Measurements from ENCODE around the gene NID2.

The NID2 gene

DNA sequence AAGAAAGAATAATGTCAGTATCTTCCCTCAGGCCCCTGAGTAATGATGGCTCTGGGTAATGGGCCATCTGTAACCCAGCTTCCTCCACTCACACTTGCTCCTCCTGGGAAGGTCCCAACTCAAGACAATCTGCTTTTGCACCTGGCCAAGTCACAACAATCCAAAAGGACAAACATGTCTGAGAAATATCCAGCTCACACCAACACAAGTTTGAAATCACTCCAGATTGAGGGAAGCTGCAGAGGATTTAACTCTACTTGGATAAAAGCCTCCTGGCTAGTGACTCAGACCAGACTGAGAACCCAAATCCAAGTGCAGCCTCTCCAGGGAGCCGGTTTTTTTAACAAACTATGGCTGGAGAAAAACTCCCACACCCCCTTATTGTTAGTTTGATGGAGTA lies 45.3 kb downstream of the NID2 start:
- no peak for DNase-seq

DNA sequence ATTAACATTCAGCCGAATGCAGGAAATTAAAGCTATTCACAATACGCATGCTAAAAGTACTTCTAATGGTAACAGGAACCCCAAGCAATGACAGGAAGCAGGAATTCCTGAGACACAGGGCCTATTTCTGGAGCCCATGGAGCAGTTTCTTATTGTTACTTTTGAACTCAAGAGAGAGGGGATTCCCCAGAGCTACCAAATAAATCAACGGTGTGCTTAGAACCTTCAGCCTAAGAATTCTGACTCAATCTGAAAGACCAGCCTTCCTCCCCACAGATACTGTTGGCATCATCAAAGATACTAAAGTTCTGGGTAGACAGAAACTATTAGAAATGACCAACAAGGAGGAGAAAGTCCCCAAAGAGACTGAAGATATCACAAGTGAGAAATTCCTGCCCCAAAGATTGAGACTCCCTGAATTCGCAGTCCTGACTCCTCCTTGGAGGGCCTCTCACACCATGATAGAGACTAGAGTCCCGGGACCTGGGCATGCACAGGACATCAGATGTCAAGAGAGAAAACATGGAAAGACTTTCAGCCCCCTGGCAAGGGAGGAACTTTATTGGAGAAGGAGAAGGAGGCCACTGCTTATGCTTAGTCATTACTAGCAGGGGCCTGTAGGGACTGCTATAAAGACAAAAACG lies 46.8 kb downstream of the NID2 start:
- DNase-seq, result no peak

DNA sequence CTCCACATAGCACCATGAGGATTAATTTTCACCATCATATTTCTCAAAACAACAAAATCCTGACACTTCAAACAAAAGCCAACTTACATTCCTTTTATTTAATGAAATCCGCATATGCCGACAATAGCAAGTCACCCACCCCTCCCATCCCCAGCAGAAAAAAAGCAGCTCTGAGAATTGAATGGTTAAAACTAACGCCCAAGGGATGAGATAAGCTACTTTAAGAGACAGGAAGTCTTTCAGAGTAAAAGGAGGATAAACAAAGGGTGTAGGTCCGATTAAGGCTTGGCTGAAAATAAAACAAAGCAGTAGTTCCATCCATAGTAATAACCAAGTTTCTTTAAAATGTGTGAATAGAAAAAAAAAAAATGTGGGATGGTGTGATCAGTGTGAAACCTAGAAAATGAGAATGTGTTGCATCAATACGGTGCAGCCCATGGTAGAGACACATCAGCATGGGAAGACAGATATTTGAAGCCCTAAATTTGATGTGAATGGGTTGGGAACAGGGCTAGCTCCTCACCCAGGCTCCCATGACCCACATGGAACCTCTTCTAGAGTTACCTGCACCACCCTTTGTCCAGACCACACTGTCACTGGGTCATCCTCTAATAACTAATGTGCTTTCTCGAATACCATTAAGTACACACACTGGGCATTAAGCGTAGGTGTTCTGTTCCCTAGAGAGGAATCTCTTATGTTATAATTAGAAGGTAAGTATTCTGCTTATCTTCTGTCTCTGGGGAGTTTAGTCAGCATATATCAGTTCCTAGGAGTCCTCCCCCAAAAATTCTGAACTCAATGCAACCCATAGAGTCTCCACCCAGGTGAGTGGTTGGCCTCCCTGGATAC lies 47.8 kb downstream of the NID2 start:
- DNase-seq, result no peak

DNA sequence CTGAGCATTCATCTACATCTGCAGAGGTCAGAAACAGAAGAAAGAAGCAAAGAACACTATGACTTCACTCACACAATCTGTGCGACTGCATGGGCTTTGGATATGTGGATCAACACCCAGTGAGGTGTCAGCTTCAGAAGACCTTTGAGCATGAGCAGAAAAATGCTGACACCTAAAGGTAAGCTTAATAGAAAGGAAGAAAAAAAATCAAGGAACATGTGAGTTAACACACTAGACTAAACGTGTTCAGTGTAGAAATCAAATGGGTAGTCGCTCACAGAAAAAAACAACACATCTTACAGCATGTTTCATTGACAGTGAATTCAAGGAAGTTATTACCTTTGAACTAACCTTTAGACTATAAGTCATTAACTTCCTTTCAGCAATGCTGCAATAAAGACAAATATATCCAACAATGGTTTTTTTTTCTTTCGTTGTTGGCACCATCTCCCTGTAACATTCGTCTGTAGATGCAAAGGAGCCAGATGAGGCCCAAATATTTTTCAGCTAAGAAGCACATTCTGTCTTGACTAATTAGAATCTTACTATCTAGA lies 48.6 kb downstream of the NID2 start:
- no peak for DNase-seq

DNA sequence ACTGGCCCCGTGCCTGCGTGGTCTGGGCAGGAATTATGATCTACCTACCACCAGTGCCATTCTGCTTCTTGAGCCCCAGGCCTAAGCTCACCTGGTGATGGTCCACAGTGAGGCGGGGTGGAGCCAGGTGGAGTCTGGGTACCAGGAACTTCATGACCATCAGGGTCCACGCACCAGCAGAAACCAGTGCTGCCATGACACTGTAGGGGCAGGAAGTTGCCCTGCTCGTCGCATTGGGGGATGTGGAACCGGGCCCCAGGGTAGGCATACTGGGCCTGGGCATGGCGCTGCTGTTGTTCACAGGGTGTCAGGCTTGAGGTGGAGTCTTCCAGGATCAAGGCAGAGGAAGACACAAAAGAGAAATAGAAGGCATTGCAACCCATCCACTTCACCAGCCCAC lies 49.9 kb downstream of the NID2 start:
- no peak for DNase-seq

DNA sequence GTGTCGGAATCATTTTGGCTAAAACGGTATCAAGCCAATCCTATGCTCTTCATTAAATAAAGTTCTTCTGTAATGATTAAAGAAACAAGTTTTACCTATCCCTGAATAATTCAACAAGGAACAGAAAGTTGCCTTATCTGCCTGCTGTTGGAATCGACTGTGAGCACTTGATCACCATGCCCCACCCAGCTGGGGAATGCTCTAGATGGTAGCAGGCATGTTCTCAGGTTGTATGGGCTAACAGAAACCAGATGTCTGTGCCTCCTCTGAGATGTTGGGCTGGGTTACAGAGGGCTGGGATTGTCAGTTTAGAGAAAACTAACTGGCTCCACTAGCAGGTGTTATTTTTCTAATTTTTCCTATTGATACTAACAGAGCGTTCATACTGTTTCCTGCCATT lies 50.6 kb downstream of the NID2 start:
- no peak for DNase-seq

DNA sequence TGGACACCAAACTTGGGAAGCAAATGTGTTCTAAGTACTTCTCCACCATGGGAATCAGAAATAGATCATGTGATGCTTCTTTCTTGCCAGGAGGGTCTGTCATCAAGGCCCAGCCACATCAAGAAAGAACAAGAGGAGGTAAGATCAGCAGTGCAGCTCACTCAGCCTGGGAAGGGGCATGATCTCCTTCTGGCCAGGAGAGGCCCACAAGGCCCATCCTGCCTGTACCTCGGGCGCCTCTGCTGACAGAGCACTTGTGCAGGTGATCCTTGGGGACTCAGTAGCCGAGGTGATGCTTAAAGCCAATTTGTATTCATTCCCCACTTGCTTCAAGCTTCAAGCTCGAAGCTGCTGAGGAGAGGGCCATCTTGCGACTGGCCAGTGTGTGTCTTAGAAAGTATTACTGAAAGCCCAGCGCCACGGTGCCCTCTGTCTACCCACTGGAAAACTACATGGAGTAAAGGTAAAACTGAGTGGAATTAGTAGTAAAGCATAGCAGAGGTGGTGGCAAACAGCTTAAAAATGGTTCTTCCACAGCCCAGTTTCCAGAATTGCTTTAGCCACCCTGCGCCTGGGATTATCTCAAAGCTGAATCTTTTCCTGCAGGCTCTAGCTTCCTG lies 53.3 kb downstream of the NID2 start:
- peak; percentile 16 for DNase-seq

DNA sequence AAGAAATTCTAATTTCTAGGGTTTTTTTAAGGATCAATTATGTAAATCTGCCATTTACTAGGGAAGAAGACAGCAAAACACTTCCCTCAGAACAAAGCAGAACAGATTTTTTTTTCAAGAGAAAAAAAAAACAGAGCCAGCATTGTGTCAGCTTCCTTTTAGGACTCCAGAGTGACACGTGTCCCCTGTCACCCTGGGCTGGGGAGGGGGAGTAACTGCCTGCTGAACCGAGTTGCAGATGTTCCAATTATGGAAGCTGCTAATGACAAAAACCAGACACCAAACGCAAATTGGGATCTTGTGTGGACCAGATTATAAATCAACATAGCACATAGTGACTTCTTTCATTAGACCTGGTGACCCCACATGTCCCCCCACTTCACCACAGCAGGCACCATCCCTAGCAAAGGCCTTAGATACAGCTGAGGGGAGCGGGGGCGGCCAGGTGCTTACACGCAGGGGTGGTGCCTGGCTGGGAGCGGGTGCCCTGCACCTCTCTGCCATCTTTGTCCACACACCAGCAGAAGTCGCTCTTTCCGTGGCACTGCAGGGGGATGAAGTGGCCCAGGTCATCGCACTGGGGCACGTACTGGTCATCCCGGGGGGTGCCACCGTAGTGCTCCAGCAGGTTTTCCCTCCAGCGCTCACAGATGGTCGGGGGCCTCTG lies 54.1 kb downstream of the NID2 start:
- no peak for DNase-seq

DNA sequence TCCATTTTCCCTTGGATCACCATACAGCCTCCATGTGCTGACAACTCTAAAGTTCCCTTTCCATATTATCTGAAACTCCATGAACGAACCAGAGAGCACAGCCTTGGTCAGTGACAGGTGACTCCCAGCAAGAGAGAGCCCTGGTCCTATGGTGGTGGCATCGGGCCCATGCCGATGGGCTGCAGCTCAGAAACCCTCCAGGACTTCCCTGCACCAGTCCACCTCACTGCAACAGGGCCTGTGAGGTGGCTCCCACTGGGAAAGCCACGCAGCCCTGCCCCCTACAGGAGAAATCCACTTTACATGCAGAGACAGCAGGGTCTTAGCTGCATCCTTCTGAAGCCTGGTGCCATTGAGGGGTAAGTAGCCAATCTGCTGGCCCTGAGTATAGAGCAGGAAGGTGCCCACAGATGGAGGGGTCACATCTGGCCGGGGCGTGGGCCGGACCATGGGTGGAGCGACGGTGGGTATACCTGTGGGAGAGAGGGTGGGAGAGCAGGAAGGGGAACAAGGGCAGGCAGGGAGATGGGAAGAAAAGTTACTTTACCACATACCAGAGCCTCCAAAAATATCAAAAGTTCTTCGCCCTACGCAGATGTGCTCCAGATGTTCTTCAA lies 54.8 kb downstream of the NID2 start:
- DNase-seq, result no peak

DNA sequence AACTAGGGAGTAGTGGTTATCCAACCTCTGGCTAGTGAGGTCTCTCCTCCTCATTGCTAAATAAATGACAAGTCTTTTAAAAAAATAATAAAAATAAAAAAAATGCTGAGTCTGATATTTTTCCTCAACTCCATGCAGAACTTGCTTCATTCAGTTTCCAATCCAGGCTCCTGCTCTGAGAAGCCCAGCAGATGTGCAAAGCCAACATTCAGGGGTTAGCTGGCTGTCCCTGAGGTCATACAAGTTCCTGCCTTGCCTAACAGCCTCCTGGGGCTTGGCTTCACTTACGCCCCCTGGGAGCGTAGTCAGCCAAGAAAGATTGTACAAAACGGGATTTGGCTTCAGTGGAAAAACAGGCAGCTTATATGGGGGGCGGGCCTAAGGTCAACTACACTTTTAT lies 56.2 kb downstream of the NID2 start:
- DNase-seq, result no peak

DNA sequence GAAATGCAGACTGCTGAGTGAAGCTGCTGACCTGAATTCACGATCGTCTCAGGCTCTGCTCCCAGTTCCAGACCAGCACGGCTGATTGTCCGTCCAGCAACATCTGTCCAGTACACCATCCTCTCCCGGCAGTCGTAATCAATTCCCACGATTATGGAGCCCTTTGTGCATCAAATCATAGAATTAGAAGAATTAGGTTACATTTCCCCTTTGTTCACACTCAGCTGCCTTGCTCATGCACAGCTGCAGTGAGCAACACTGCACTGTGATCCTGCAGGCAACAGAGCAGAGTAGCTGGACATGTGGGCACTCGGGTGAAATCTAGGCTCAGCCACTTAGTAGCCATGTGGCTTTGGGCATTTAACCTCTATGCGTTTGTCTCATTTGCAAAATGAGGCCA lies 57.3 kb downstream of the NID2 start:
- no peak for DNase-seq

DNA sequence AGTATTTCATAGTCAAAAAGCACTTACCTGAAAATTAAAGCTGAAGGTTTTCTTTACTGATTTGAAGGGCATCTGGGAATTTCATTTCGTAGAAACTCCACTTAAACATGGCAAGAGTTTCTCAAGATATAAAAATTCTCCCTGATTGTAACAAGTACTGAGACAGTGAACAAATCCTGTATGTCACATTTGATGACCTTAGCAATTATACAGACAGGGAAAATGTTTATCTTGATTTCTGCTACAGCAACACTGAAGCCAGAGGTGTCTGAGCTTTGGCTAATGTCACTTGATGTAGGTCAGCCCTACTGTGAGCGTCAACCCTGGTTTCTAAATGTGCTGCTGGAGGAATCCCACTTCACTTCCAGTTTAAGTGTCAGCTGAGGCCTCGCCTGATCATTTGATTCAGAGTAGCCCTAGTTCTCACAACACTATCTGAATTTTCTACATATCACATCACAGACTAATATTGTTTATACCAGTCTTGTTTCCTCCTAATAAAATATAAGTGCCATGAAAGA lies 58.6 kb downstream of the NID2 start:
- DNase-seq, result no peak

DNA sequence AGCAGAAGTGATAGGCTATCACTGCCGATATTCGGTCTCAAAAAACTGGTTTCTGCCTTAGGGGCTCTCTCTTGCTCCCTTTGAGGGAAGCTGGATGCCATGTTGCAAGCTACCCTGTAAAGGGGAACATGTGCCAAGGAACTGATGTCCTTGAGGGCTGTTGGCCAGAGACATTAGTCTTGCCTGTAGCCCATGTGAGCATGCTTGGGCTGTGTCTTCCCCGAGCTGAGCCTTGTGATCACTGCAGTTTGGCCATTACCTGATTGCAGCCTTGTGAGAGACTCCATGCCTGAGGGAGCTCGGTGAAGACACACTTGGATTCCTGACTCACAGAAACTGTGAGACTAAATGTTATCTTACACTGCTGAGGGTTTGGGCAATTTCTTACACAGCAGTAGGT lies 60.7 kb downstream of the NID2 start:
- no peak for DNase-seq

DNA sequence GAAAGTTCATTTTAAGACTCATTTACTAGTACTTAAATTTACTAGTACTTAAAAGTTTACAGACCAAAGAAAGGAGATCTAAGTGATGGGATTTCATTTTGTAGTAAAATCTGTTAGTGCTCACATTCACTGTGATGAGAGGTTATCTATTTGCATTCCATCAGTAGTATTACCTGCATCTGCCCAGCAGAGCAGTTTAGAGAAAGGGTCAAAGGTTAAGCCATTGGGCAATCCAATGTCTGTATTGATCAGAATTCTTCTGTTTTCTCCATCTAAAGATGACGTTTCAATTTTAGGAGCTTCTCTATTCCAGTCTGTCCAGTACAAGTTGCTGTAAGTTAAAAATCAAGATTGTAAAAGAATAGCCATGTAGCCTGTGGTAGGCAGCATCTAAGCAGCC lies 61.2 kb downstream of the NID2 start:
- DNase-seq, result no peak

DNA sequence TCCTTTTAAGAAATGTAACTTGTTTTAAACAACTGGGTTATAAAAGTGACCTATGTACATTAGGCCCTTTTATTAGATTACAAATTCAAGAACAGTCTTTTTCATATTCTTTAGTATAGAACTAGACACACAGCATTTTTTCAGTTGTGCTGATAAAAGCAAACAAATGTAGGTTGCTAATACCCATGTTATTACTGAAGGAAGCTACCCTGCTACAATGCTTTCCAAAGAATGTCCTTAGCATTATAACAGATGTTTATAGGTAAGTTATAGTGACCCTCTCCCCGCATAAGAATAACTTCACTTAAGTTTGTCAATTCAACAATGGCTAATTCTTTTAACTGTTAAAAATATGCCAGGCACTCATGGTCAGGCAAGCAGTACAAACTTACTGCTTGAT lies 61.6 kb downstream of the NID2 start:
- no peak for DNase-seq

DNA sequence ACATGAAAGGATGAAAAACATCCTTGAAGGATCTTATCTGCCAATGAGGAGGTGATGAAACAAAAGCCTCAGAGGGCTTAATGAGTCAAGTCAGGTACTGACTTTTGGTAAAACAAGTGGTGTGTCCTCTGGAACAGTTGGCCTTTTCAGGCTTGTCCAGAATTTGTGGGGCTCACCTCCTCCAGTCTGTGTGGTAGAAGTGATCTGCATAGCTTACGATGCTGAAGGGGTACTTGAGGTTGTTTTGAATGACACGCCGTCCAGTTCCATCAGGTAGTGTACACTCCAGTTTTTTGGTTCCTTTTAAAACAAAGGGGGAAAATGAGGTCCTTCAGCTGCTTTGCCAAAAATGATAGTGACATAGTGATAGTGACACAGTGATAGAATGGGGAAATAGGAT lies 62.5 kb downstream of the NID2 start:
- no peak for DNase-seq

DNA sequence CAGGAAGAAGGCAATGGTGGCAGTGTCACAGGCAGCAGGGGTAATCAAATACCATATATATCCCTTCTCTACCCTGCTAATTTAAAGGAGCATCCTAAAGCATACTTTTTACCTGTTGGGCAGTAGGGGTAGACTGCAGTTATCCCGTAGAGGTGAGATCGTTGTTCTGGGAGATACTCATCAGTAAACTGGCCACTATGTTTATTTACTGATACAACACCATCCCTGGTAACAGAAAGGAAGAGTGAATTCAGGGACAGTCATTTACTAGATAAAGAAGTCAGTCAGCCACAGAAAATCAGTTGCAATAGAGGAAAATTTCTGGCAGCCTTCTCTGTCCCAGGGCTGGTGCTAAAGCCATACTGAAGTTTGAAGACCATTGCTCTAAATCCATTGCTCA lies 63.2 kb downstream of the NID2 start:
- DNase-seq, result no peak

DNA sequence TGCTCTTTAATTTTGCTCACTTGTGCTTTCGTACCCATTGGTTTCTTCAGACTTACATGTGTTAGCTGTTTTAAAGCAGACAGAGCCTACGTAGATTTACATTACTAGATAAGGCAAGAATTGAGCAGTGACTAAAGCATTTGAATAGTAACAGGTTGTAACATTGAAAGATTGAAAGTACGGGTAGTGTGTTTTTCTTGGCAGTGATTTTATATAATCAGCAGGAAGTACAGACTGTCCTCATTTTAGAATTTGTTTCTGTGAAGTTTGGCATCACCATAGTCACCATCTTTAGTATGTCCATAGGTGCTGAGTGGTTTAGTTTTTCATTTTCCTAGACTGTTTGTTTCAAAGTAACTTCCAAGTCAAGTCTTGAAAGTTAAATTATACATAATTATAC lies 65.5 kb downstream of the NID2 start:
- no peak for DNase-seq

DNA sequence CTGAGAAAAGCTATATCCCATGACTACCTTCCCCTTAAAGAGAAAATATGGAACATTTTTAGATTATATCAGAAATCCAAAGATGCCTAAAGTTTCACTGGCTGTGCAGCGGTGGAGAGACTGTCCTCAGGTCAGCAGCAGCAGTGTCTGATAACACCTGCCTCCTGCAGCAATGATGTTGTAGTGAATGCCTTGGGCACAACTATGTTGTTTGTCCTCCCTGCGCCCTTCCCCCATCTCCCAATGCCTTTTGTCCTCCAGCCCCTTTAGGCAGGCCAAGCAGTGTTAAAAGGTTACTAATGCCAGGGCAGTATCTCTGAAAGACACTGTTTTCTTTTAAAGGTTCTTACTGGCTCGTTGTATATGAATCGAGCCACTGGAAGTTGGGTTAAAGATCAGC lies 66.3 kb downstream of the NID2 start:
- DNase-seq, result no peak

DNA sequence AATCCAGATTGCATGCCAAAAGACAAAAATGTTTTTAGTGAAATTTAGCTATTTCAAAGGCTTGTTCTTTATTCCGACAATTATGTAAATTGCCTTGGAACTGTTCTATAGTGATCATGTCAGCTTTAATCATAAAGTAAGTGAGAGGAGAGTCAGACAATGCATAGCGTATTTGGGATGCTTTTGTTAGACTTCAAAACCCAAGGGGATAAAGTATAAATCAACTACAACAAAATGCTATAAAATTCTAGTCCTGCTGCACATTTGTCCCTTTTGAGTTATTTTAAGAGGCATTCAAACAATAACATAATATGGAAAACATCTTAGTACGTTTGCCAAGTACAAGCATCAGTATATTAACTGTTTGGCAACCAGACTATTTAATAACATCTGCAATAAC lies 68.2 kb downstream of the NID2 start:
- DNase-seq, result no peak

DNA sequence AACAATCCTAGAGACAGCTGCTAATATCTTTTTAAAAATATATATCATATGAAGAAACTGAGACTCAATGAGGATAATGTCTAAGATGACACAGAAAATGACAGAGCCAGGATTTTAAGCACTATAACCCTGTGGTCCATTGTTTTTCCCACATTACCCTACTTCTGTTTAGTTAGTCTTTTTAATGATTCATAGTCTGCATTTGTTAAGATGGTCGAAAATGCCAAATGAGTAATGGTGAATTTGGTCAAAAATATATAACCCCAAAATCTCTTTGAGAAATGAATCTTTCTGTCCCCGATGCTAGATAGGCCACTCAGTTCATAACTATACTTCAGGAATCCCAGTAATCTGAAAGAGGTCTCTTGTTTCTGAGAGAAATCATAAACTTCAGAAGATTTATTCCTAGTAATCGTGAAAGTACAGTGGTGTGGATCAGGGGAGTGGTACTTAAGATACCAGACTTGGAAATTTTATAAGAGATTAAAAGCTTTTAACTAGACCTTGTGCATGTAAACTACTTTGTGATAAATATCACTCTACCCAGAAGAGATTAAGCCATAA lies 68.8 kb downstream of the NID2 start:
- no peak for DNase-seq

DNA sequence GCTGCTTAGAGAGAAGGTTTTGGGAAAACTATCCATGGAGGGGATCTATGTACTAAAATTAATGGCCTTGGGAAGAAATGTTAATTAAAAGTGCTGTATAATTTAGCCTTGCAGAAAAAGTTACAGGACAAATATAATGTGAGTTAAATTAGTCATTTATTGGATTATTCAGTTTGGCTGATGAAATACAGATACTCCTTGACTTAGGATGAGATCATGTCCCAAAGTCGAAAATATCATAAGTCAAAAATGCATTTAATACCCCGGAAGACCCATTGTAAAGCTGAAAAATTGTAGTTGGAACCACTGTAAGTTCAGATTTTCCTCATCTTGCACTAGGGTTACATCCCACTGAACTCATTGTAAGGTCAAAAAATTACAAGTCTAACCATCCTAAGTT lies 69.8 kb downstream of the NID2 start:
- DNase-seq, result no peak
